HG03139 (cell line): Measurements from ENCODE around the gene CCR5AS.
"Not testable (repeated sequence)": the region's sequence is repeated elsewhere in the genome, so short reads cannot be mapped to it uniquely, and the experiment has no call there.

Experiments
- ATAC-seq: cut with Tn5 transposase; IDR thresholded peaks from one replicate; pipeline ENCODE4 v1.9.1; 2021; ENCODE audit not compliant: unreplicated experiment

The CCR5AS gene

GRCh38 chr3:46429671-46430070, 22.8 kb upstream of the CCR5AS start:
- no peak for ATAC-seq

GRCh38 chr3:46429250-46429649, 22.4 kb upstream of the CCR5AS start:
- ATAC-seq: no peak

- ATAC-seq: no peak
These were observed 21.3 kb upstream of the CCR5AS start for GRCh38 chr3:46427916-46428833.

- ATAC-seq: not testable (repeated sequence)
These were observed 20.5 kb upstream of the CCR5AS start for GRCh38 chr3:46427404-46427803.

- not testable (repeated sequence) for ATAC-seq
These were observed 19.6 kb upstream of the CCR5AS start for GRCh38 chr3:46426476-46426875.

- no peak for ATAC-seq
These were observed 16.7 kb upstream of the CCR5AS start for GRCh38 chr3:46423588-46423987.

GRCh38 chr3:46422617-46423016, 15.8 kb upstream of the CCR5AS start:
- no peak for ATAC-seq

- no peak for ATAC-seq
These were observed 14.1 kb upstream of the CCR5AS start for GRCh38 chr3:46420931-46421330.

- no peak for ATAC-seq
These were observed 12.9 kb upstream of the CCR5AS start for GRCh38 chr3:46419816-46420215.

- ATAC-seq: no peak
These were observed 11.2 kb upstream of the CCR5AS start for GRCh38 chr3:46417841-46418611.

- ATAC-seq: no peak
These were observed 10.1 kb upstream of the CCR5AS start for GRCh38 chr3:46416811-46417510.

GRCh38 chr3:46416125-46416810, 9.4 kb upstream of the CCR5AS start:
- ATAC-seq: no peak

- no peak for ATAC-seq
These were observed 7.9 kb upstream of the CCR5AS start for GRCh38 chr3:46414739-46415138.

GRCh38 chr3:46413951-46414350, 7.1 kb upstream of the CCR5AS start:
- no peak for ATAC-seq

GRCh38 chr3:46412786-46413298, 6.0 kb upstream of the CCR5AS start:
- ATAC-seq: no peak

- no peak for ATAC-seq
These were observed 4.4 kb upstream of the CCR5AS start for GRCh38 chr3:46411271-46411670.

GRCh38 chr3:46410669-46411068, 3.8 kb upstream of the CCR5AS start:
- ATAC-seq: no peak

- no peak for ATAC-seq
These were observed 3.0 kb upstream of the CCR5AS start for GRCh38 chr3:46409739-46410489.

GRCh38 chr3:46408853-46409252, 2.0 kb upstream of the CCR5AS start:
- no peak for ATAC-seq

- ATAC-seq: no peak
These were observed 1.1 kb upstream of the CCR5AS start for GRCh38 chr3:46407970-46408369.
